ENCODE results near the gene TAF1B.

The TAF1B gene

DNA sequence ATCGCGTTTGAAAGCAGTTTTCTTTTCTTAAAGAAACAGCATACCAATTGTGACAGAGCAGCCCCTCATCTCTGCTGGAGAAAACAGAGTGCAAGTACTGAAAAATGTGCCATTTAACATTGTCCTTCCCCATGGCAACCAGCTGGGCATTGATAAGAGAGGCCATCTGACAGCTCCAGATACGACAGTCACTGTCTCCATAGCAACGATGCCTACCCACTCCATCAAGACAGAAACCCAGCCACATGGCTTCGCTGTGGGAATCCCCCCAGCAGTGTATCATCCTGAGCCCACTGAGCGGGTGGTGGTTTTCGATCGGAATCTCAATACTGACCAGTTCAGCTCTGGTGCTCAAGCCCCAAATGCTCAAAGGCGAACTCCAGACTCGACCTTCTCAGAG, 117.7 kb downstream of the TAF1B start:
- no peak for DNase-seq (ENCODE audit: low read depth in 2 of 2, low spot score in 1 of 2)

DNA sequence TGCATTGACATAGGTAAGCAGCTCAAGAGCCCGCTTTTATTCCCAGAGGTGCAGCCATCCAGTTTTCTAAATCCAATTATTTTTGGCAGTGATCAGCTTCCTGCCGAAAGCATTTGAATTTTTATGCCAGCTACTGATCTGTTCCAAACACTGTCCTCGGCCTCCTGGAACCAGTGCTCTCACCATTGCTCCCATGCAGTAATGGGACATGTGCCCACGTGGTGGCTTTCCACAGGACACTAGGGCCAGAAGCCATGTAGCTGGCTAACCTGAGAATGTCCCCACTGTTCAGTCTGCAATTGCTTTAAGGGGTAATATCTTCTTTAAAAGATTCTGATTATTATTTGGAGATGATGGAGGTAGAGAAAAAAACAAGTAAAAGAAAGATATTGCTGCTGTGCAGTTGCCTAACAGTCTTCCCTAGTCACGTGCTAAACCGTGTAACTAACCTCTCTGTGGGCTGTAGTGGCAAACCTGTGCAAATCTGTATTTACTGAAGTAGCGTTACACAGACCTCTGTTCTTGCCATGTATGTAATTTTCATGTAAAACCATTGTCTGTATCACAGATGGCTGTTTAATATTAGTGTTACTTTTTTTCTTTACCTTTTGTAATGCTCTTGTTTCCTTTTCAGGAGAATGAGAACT, 121.2 kb downstream of the TAF1B start:
- DNase-seq (ENCODE audit: low read depth in 2 of 2, low spot score in 1 of 2): no peak

DNA sequence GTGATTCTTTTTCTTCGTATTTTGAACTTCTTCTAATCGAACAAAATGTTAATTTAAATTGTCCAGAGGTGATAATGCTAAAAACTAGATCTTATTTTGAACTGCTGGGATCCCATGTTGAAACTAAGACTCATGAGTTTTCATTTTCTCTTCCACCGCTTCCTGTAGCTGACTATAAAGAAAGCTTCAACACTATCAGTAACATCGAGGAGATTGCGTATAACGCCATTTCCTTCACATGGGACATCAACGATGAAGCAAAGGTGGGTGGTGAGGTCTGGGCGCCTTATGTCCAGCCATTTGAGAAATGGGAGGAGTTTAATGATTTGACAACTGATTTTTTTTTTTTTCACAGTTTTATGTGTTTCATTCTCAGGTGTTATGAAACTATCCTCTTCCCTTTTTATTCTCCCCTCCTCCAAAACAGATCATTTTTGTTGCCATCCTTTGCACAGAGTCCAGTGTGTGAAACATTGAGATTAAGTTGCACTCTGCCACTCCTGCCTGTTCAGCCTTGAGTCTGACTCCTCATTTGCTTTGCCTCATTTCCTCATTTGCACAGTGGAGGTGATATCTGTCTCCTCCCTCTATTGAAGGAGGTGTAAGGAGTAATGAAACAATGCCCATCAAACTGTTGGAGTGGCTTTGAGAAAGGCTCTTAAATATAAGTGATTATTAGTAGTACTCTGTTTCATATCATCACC, 122.0 kb downstream of the TAF1B start:
- no peak for DNase-seq (ENCODE audit: low read depth in 2 of 2, low spot score in 1 of 2)

DNA sequence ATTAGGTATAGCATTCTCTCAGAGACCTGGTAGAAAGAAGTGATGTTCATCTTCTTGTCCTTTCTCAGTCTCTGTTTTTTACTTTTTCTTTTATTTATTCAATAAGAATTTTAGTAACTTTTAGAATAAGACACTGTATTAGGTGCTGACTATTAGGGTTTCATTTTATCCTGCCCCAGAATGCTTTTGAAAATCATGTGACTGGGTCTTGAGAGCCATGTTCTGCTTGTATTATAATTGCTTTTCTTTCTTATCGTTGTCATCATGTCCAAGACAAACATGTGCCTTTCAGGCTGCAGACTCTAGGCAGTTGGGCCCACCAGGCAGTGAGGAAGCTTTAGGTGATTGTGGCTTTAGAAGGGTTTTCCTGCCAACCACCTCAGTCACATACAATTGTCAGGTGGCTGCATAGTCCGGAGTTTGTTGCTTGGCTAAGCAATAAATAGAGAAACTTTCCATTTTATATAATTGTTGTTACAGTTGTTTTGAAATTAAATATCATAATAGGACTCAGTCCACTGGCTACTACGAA, 123.3 kb downstream of the TAF1B start:
- DNase-seq (ENCODE audit: low read depth in 2 of 2, low spot score in 1 of 2): no peak

DNA sequence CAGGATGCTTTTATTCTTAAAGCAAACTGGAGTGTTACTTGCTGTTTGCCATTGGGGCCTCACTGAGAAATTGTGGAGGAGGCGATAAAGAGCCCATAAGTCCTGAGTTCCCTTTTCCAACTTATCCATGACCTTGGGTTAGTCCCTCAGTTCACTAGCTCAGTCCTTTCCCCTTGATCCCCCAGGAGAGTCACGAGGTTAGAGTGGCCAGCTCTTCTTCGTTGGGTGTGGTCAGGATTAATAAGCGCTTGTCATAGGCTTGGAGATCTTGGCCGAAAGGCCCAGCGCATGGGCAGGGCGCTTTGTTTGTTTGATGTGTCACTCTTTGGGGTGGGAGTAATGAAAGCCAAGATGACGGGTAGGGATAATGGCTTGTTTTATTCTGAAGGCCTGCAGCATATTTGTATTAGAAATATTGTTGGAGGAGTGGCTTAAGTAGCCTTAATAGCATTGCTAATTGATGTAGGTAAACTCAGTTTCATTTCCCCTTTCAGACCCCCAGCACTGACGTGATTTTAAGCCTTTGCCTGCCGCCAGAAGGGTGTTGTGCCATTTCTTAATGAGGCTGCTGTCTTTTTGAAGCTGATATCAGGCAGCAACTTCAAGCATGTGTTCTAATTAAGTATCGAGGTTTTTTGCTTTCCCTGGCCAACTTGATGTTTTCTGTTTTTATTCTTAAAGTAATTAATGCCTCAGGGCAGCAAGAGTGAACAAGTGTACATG, 123.9 kb downstream of the TAF1B start:
- DNase-seq (ENCODE audit: low read depth in 2 of 2, low spot score in 1 of 2): no peak

DNA sequence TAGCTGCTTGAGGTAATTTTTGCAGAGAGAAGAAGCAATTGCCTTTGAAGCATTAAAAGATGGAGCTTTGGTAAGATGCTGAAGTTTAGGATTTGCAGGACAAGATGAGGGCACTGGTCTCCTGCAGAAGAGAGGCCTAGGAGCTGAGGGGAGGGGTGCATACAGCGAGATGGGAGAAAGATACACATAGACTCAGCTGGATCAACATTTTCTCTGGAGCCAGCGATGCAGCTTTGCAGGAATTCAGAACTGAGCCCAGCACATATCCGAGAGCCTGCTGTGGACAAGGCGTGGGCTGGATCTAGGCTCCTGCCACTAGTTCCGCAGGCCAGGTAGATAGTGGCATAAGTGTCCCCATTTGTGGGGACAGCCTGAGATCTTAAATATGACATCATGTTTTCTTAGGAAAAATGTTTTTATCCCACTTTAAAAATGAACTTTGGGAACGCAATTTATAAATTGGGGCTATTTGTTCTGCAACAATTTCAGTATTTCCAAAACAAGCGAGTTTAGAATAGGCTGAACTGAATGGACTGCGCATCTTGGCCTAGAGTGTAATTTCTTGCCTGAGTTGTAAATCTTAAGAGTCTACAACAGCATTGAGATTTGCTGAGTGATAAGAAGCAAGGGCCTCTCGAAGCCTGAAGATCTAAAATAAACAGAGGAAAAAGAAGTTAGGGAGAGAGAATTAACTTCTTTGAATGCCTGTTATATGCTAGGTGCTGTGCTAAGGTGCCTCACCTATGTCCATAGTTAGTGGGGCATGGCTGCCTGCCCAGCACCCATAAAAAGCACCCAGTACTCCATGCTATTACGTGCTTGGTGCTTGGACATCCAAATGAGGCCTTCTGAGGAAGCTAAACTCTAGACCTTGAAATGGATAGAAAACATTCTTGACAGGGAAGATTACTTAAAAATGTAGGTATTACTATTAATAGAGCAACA, 125.6 kb downstream of the TAF1B start:
- DNase-seq (ENCODE audit: low read depth in 2 of 2, low spot score in 1 of 2): no peak

DNA sequence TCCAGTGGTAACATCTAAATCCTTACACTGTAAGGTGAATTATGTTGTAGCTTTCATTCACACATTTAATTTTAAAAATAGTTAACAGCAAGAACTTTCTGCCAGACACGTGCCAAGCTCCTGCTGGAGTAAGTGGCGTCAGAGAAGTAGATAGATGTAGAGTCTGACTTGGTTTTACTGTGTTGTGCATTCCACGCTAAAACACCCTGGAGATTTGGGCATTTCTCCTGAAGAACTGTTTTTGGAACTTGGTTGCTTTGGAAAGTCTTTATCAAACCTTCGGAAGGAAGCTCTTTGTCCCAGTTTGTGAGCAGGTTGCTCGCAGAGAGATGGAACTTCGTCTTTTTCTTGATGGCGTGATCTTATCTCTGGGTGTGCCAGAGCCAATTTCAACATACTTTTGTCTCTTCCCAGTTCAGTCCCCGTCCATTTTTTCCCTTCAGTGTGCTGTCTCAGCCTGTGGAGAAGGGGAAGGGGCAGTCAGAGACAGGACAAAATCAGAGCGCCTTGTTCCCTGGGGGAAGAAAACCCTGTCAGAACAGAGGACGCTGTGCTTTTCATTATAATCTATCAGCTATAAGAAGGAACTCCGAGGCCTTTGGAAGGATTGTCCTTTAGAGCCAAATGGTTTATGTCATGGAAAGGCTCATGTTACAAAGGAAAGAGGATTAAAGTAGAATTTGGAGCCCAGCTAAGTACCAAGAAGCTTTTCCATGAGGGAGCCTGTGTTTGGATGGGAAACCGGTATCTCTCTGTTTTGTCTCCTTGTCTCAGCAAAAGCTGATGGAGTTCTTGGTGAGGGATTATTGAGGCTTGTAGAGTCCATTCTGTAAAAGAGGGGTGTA, 127.1 kb downstream of the TAF1B start:
- no peak for DNase-seq (ENCODE audit: low read depth in 2 of 2, low spot score in 1 of 2)

DNA sequence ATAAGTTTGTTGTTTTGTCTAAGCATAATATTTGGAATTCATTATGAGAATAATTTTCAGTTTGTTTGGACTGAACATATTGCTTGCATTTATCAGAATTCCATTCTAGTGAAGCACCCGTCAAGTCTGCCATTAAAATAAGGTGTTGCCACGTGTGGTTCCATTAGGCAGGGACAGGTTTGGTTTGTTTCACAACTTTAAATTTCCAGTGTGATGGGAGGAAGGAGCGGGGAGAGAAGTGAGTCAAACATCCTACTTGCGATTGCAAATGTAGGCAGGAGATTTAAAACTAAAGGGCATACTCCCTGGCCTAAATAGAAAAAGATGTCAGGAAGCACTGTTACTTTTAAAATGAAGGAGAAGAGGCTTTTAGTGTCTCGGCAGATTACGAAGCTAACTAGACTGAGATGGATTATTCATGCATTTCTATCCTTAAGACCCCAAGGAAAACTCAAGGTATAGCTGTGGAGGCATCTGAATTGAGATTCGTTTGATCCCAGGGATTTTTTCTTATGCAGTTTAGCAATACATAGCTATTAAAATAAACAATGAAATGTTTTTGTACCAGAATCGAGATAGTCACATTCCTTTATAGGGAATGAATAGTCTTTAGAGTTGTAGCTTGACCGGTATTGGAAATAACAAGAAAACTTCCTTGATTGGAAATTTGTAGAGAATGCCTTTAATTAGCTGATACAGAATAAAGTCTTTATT, 128.0 kb downstream of the TAF1B start:
- no peak for DNase-seq (ENCODE audit: low read depth in 2 of 2, low spot score in 1 of 2)

DNA sequence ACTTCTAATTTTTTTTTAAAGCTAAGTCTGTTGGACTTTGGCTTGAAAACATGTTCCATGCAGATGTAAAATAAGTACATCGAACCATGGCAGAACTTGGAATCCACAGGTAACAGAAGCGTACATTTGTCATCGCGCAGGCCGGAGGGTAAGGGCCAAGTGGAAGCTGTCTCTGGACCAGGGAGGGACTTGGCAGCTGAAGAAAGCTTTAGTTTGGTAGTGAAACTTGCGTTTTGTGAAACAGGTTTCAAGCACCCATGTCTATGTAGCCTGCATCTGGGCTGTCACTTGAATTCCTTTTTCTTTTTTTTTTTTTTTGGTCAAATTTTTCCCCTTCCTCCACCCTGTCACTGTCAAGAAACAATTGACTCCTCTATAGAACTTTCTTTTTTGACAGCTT, 128.6 kb downstream of the TAF1B start:
- DNase-seq (ENCODE audit: low read depth in 2 of 2, low spot score in 1 of 2): no peak

DNA sequence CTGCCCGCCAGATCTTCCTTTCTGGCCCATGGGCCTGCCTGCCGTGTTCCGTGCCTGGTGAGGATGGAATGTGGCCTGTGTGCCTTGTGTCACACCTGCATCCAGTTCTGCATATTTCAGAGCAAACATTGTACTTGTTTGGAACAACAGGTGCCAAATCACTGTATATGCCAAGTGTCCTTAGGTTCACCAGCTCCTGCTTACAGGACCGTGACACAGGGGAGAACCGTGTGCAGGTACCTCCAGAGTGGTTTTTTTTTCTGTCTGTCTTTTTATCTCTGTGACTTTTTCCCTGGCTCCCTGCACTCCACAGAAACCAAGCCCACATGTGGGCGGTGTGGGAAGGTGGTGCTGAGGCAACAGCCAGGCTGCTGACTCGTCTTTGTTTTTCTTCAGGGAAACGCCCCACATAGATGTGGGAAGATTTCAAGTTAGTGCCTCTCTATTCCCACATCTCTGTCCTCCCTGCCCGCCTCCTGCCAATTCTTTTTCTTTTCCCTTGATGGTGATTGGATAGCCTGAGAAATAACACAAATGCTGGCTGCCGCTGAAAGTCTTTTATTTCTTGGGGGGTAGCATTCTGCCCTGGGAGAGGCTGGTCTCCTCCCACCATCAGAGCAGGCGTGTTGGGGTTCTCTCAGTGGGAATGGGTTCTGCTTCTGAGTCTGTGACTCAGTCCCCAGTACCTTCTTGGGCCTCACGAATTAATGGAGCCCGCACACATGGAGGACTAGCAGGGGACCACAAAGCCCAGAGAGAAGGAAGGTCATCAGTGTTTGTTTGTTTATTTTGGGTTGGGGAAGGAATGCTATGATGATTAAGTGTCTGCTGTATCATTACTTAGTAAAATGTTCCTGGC, 129.6 kb downstream of the TAF1B start:
- DNase-seq (ENCODE audit: low read depth in 2 of 2, low spot score in 1 of 2): no peak

DNA sequence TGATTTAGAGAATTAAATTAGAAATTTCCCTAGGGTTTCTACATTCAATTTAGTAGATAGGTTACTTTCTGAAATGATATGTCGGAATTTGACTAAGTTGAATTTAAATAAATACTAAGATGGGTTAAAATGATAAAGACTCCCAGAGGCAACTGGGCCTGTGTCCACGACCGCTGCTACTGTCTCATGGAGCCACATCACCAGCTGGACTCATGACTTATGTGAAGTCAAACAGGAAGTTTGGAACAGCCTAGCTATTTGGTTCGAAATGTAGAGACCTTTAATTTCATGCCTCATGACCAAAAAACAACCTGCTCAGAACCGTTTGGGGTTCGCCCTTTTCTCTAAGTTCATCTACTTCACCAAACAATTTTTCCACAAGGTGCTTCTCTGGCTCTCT, 130.4 kb downstream of the TAF1B start:
- DNase-seq (ENCODE audit: low read depth in 2 of 2, low spot score in 1 of 2): no peak

DNA sequence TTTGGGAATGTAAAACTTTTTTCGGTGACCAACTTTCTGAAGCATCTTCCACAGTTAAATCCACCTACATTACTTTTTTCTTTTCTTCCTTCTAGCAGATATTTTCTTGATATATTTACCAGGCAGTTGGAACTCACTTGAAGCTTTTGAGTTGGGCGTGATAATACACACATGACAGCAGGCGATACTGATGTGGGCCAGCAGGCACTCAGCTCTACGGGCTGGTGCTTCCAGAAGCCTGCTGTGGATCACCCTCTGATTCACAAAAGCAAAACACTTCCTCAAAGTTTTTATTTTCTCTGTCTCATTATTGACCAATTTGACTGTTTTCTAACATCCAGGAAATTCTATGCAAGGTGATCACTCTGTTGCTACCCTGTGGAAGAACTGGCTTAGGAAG, 131.1 kb downstream of the TAF1B start:
- no peak for DNase-seq (ENCODE audit: low read depth in 2 of 2, low spot score in 1 of 2)

DNA sequence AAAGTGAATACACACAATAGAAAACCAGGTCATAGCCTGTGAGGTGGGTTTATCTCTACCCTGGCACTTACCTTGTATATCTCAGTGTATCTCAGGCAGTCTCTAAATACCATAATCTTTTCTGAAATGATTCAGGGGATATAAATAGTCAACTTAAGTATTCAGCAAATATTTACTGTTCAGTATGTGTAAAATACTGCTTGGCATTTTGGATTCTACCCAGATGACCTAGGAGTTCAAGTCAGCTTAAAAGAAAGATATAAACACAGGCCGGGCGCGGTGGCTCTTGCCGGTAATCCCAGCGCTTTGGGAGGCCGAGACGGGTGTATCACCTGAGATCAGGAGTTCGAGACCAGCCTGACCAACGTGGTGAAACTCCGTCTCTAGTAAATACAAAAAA, 132.1 kb downstream of the TAF1B start:
- no peak for DNase-seq (ENCODE audit: low read depth in 2 of 2, low spot score in 1 of 2)

DNA sequence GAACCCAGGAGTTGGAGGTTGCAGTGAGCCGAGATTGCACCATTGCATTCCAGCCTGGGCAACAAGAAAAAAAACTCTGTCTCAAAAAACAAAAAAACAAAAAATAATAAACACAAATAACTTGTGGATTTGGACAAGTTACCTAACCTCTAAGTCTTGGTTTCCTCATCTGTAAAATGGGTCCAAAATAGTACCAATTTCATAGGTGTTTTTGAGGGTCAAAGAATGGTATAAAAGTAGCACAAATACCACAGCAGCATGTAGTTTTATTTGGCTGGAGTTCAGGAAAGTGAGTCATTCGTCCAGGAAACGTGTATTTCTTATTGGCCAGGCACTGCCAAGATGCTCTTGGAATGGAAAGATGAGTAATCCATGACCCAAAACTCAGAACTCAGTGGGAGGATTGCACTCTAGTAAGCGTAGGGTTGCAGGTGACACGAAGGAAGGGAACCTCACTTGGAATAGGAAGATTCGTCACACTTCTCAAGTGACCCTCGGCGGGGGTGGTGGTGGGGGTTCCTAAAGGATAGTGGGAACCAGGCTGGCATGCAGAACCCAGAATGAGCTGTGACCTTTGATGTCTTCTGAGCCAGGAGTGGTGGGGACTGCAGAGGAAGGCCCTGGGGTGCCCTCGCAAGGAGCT, 132.7 kb downstream of the TAF1B start:
- no peak for DNase-seq (ENCODE audit: low read depth in 2 of 2, low spot score in 1 of 2)

DNA sequence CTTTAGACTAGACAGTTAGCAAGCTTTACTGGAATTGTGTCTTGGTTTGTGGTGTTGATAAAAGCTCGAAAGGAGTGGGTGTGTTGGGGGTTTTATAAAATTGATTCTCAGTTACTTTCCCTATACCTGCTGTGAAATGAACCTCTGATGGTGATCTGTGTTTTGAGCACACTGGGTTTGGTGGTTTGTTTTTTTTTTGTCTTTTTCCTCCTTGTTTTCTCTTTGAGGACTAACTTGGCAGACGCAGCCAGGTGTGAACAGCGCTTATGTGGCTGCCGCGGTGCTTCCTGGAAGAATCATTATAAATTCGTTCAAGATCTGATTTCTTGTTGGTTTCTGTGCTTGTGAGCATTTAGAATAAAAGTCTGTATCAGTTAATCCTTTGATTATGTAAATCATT, 136.7 kb downstream of the TAF1B start:
- no peak for DNase-seq (ENCODE audit: low read depth in 2 of 2, low spot score in 1 of 2)

DNA sequence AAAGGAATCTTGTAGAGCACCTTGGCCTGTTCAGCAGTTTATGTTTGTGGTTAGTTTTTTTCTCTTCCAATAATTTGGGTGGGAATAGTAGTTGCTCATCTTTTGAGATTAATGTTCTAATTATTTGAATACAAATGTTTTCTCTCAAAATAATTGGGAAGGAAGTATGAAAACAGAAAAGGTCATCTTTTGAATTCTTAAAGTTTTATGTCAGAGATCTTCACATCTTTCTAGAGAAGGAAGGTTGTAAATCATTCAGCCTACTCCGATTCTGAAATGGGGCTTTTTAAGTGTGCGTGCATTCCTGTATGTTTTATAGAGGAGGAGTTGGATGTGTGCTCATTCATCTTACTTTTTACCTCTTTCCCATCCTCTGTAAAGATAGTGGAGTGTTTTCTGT, 137.2 kb downstream of the TAF1B start:
- no peak for DNase-seq (ENCODE audit: low read depth in 2 of 2, low spot score in 1 of 2)

DNA sequence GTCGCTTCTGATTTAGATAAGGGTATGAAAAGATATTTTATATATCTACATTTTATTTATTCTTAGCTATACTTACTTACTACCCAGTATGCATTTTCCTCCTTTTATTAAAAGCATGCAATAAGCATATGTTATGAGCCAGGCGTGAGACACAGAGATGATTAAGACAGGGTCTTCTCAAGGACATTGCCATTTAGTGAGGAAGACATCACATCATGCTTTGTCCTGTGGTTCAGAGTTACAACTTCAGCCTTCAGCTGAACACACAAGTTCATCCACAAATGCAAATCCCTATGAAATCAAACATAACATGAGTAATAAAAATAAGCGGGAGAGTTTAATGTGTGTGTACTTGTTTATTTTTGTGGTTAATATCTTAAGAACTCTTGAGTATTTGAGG, 138.4 kb downstream of the TAF1B start:
- no peak for DNase-seq (ENCODE audit: low read depth in 2 of 2, low spot score in 1 of 2)

DNA sequence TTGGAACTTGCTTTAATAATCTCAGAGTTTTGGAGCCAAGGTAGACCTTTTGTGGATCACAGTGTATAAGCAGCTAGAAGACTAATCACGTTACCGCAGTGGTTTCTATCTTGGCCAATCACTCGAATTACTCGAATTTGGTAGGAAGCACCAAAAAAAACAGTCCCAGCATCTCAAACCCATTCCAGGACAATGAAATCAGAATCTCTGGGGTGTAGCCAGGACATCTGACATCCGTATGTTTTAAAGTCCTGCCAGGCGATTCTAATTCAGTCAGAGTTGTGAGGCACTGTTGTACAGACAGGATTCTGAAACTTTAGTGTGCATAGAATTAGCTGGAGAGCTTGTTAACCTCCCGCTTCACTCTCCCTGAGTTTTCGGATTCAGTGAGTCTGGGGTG, 139.0 kb downstream of the TAF1B start:
- no peak for DNase-seq (ENCODE audit: low read depth in 2 of 2, low spot score in 1 of 2)

Measured in stimulated activated CD8-positive, alpha-beta memory T cell treated with anti-CD3 and anti-CD28 coated beads, Interleukin-4, amount 100 ng/mL, for 4 hours (primary cell).